Measurements from ENCODE around the gene GAPDH.

DNA sequence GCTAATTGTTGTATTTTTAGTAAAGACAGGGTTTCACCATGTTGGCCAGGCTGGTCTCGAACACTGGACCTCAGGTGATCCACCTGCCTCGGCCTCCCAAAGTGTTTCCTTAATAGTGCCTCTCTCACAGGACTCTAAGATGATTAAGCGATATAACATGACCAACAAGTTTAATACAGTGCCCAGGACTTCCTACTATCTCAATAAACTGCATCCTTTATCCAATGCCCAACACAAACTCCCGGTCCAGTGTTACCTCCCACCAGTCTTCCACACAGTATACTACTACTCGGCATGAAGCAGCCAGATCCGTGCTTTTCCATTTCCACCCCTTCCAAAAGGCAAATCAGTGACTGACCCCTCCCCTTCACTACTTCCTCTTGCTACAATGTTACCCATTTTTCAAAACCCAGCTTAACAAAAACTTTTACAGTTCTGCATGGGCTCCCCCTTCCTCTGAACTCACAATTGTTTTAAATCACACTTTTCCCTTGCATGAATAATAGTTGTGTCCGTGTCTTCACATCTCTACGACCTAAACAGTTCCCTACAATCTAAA lies 32.9 kb downstream of the GAPDH start:
- TF ChIP-seq, protein P1, sequence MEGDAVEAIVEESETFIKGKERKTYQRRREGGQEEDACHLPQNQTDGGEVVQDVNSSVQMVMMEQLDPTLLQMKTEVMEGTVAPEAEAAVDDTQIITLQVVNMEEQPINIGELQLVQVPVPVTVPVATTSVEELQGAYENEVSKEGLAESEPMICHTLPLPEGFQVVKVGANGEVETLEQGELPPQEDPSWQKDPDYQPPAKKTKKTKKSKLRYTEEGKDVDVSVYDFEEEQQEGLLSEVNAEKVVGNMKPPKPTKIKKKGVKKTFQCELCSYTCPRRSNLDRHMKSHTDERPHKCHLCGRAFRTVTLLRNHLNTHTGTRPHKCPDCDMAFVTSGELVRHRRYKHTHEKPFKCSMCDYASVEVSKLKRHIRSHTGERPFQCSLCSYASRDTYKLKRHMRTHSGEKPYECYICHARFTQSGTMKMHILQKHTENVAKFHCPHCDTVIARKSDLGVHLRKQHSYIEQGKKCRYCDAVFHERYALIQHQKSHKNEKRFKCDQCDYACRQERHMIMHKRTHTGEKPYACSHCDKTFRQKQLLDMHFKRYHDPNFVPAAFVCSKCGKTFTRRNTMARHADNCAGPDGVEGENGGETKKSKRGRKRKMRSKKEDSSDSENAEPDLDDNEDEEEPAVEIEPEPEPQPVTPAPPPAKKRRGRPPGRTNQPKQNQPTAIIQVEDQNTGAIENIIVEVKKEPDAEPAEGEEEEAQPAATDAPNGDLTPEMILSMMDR (IDR thresholded peaks at IDR 0.05): no peak
- TF ChIP-seq POLR2A (IDR thresholded peaks at IDR 0.05): no peak

Measured in Peyer's patch (tissue), 4 donors.